GM23338 (cell line): Measurements from ENCODE around the gene POLG2. TPM values are rescaled to one million over a fixed set of nuclear protein-coding genes. Genes with fewer than 3 reads are reported as not detected.
A peak's percentile ranks its signal among the peaks of the same experiment; 100 is the strongest.

Experiments
- ATAC-seq: fragments of 200-7000 bp; cut with Tn5 transposase; 3 replicates; pipeline ENCODE4 v1.9.1; 2020
- DNase-seq: peaks from one replicate; pipeline ENCODE4 v3.0.0-alpha.2; 2015; ENCODE audit warnings: low spot score
- H2AFZ ChIP-seq: fragments of 200-600 bp; sonication (generic); 2 replicates; pipeline ENCODE4 v1.8.0; 2016; ENCODE audit warnings: antibody characterized with exemption, mild to moderate bottlenecking, moderate library complexity
- H3F3A ChIP-seq: fragments of 200-600 bp; sonication (generic); replicated peaks from 2 replicates; pipeline ENCODE4 v1.8.0; 2017; ENCODE audit warnings: antibody characterized with exemption, mixed run types, low read depth
- H3K27ac ChIP-seq: fragments of 200-600 bp; sonication (generic); 2 replicates; pipeline ENCODE4 v1.6.1; 2016; ENCODE audit warnings: low read depth
- H3K27me3 ChIP-seq: fragments of 200-600 bp; sonication (generic); 2 replicates; pipeline ENCODE4 v1.8.0; 2016; ENCODE audit warnings: mild to moderate bottlenecking, mixed run types, moderate library complexity; ENCODE audit not compliant: insufficient read depth
- H3K36me3 ChIP-seq: fragments of 200-600 bp; sonication (generic); 2 replicates; pipeline ENCODE4 v1.8.0; 2016; ENCODE audit warnings: mild to moderate bottlenecking; ENCODE audit not compliant: insufficient read depth
- H3K4me1 ChIP-seq: fragments of 200-600 bp; sonication (generic); 2 replicates; pipeline ENCODE4 v1.8.0; 2016; ENCODE audit warnings: mild to moderate bottlenecking, moderate library complexity; ENCODE audit not compliant: insufficient read depth
- H3K4me2 ChIP-seq: fragments of 200-600 bp; sonication (generic); 2 replicates; pipeline ENCODE4 v1.7.1; 2017; ENCODE audit warnings: mixed run types
- H3K4me3 ChIP-seq: fragments of 200-600 bp; sonication (generic); 2 replicates; pipeline ENCODE4 v1.6.1; 2016; ENCODE audit warnings: mixed run types
- H3K79me2 ChIP-seq: fragments of 200-600 bp; sonication (generic); replicated peaks from 2 replicates; pipeline ENCODE4 v1.8.0; 2017; ENCODE audit warnings: mild to moderate bottlenecking; ENCODE audit not compliant: insufficient read depth
- H3K9me2 ChIP-seq: fragments of 200-600 bp; sonication (generic); 2 replicates; pipeline ENCODE4 v1.8.0; 2017; ENCODE audit not compliant: insufficient read depth
- H4K20me1 ChIP-seq: fragments of 200-600 bp; sonication (generic); replicated peaks from 2 replicates; pipeline ENCODE4 v1.8.0; 2017; ENCODE audit warnings: mild to moderate bottlenecking; ENCODE audit not compliant: insufficient read depth
- H3K27ac Mint-ChIP-seq: 2 replicates; pipeline ENCODE4 v1.8.0; 2020; ENCODE audit warnings: inconsistent platforms, mild to moderate bottlenecking, moderate library complexity, mixed read lengths
- H3K27me3 Mint-ChIP-seq: 3 replicates; pipeline ENCODE4 v1.8.0; 2022; ENCODE audit warnings: low read depth, mild to moderate bottlenecking, moderate library complexity, mixed read lengths, inconsistent platforms; ENCODE audit not compliant: insufficient read depth, poor library complexity
- H3K36me3 Mint-ChIP-seq: 3 replicates; pipeline ENCODE4 v1.8.0; 2021; ENCODE audit warnings: low read depth, mild to moderate bottlenecking, inconsistent platforms, moderate library complexity, mixed read lengths
- H3K4me1 Mint-ChIP-seq: 3 replicates; pipeline ENCODE4 v1.8.0; 2020; ENCODE audit warnings: mild to moderate bottlenecking, inconsistent platforms, mixed read lengths
- H3K4me3 Mint-ChIP-seq: 3 replicates; pipeline ENCODE4 v1.8.0; 2021; ENCODE audit warnings: moderate library complexity, mild to moderate bottlenecking, inconsistent platforms, mixed read lengths
- H3K9me3 Mint-ChIP-seq: 3 replicates; pipeline ENCODE4 v1.8.0; 2020; ENCODE audit warnings: moderate library complexity, mild to moderate bottlenecking, inconsistent platforms, mixed read lengths
- CREB1 ChIP-seq: fragments of 250-450 bp; sonication (Bioruptor Pico); IDR thresholded peaks from 2 replicates; pipeline ENCODE4 v1.5.0; 2020; ENCODE audit warnings: low read depth, mild to moderate bottlenecking, moderate library complexity
- POLR2AphosphoS5 ChIP-seq: IDR thresholded peaks from 2 replicates; pipeline ENCODE4 v1.6.1; 2016; ENCODE audit warnings: antibody characterized with exemption, low read depth
- polyA plus RNA-seq: library from polyadenylated mRNA; unstranded; fragments of >200 nt; fragmentation: Nextera tagmentation; extraction: Ambion mirVana; gene quantifications from 2 replicates; pipeline ENCODE4 v1.2.1, GENCODE V29; 2016
- total RNA-seq: library from RNA; depleted of rRNA; stranded (reverse); fragments of >200 nt; shearing (Covaris generic); gene quantifications from 2 replicates; pipeline ENCODE4 v1.2.3, GENCODE V29; 2014
- TF ChIP-seq, protein P1 (sequence below): fragments of 250-450 bp; sonication (Bioruptor Pico); IDR thresholded peaks from 2 replicates; pipeline ENCODE4 v1.5.0; 2020; ENCODE audit warnings: mild to moderate bottlenecking, moderate library complexity

The POLG2 gene
- total and polyA plus RNA-seq, 2 experiments from 2014 or later = 20.2 to 28.0 TPM

DNA sequence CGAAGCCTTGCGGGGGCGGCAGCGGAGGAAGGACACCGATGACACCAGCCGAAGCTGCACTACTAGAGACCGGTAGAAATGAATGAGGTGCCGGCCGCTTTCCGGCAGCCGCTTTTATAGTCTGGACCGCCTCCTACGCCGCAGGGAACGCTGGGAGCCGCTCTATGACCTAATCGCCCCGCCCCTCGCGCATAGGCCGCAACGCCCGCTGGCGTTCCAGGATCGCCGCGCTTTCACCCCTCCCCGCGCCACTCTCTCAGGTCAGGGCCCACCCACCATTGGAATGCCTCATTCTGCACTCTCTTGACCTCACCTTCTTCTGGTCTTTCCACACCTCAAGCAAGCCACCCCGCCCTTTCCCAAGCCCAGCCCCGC, 9.3 kb upstream of the POLG2 start, which contains the start of gene DDX5:
DDX5 (minus strand) TSS at position 89 of the 375 bp plus-strand sequence. CDS start 170 bp downstream, outside the sequence.
- Mint-ChIP-seq H3K27ac (peak within 1 kb of the TSS; percentile 100), H3K9me3 (peaks cover 4% of the 10 kb centered on the region; the same call in 1 of the 3 replicates), H3K4me1 (peaks cover 55% of the 10 kb centered on the region), H3K36me3 (peaks cover 86% of the 10 kb centered on the region), H3K27me3 (peaks cover 24% of the 10 kb centered on the region), H3K4me3 (peak within 1 kb of the TSS; percentile 99)
- Histone ChIP-seq H3K4me1 (peaks cover 16% of the 10 kb centered on the region), H3K27ac (peak within 1 kb of the TSS; percentile 99), H3K36me3 (peaks cover 52% of the 10 kb centered on the region), H3F3A (peaks cover 31% of the 10 kb centered on the region), H2AFZ (no peak within 1 kb of the TSS), H4K20me1 (peaks cover 51% of the 10 kb centered on the region), H3K27me3 (no peaks in the 10 kb centered on the region), H3K9me2 (no peaks in the 10 kb centered on the region), H3K4me2 (peak within 1 kb of the TSS; percentile 91), H3K79me2 (peaks cover 93% of the 10 kb centered on the region), H3K4me3 (peak within 1 kb of the TSS; percentile 100)
- ATAC-seq = peak; percentile 67
- peak; percentile 98 for DNase-seq
- peak; percentile 92 for TF ChIP-seq POLR2AphosphoS5
- TF ChIP-seq CREB1 = peak; percentile 72
- TF ChIP-seq, protein P1, sequence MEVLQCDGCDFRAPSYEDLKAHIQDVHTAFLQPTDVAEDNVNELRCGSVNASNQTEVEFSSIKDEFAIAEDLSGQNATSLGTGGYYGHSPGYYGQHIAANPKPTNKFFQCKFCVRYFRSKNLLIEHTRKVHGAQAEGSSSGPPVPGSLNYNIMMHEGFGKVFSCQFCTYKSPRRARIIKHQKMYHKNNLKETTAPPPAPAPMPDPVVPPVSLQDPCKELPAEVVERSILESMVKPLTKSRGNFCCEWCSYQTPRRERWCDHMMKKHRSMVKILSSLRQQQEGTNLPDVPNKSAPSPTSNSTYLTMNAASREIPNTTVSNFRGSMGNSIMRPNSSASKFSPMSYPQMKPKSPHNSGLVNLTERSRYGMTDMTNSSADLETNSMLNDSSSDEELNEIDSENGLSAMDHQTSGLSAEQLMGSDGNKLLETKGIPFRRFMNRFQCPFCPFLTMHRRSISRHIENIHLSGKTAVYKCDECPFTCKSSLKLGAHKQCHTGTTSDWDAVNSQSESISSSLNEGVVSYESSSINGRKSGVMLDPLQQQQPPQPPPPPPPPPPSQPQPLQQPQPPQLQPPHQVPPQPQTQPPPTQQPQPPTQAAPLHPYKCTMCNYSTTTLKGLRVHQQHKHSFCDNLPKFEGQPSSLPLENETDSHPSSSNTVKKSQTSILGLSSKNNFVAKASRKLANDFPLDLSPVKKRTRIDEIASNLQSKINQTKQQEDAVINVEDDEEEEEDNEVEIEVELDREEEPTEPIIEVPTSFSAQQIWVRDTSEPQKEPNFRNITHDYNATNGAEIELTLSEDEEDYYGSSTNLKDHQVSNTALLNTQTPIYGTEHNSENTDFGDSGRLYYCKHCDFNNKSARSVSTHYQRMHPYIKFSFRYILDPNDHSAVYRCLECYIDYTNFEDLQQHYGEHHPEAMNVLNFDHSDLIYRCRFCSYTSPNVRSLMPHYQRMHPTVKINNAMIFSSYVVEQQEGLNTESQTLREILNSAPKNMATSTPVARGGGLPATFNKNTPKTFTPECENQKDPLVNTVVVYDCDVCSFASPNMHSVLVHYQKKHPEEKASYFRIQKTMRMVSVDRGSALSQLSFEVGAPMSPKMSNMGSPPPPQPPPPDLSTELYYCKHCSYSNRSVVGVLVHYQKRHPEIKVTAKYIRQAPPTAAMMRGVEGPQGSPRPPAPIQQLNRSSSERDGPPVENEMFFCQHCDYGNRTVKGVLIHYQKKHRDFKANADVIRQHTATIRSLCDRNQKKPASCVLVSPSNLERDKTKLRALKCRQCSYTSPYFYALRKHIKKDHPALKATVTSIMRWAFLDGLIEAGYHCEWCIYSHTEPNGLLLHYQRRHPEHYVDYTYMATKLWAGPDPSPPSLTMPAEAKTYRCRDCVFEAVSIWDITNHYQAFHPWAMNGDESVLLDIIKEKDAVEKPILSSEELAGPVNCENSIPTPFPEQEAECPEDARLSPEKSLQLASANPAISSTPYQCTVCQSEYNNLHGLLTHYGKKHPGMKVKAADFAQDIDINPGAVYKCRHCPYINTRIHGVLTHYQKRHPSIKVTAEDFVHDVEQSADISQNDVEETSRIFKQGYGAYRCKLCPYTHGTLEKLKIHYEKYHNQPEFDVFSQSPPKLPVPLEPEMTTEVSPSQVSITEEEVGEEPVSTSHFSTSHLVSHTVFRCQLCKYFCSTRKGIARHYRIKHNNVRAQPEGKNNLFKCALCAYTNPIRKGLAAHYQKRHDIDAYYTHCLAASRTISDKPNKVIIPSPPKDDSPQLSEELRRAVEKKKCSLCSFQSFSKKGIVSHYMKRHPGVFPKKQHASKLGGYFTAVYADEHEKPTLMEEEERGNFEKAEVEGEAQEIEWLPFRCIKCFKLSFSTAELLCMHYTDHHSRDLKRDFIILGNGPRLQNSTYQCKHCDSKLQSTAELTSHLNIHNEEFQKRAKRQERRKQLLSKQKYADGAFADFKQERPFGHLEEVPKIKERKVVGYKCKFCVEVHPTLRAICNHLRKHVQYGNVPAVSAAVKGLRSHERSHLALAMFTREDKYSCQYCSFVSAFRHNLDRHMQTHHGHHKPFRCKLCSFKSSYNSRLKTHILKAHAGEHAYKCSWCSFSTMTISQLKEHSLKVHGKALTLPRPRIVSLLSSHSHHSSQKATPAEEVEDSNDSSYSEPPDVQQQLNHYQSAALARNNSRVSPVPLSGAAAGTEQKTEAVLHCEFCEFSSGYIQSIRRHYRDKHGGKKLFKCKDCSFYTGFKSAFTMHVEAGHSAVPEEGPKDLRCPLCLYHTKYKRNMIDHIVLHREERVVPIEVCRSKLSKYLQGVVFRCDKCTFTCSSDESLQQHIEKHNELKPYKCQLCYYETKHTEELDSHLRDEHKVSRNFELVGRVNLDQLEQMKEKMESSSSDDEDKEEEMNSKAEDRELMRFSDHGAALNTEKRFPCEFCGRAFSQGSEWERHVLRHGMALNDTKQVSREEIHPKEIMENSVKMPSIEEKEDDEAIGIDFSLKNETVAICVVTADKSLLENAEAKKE (CRISPR knock-in tag) = no peak

DNA sequence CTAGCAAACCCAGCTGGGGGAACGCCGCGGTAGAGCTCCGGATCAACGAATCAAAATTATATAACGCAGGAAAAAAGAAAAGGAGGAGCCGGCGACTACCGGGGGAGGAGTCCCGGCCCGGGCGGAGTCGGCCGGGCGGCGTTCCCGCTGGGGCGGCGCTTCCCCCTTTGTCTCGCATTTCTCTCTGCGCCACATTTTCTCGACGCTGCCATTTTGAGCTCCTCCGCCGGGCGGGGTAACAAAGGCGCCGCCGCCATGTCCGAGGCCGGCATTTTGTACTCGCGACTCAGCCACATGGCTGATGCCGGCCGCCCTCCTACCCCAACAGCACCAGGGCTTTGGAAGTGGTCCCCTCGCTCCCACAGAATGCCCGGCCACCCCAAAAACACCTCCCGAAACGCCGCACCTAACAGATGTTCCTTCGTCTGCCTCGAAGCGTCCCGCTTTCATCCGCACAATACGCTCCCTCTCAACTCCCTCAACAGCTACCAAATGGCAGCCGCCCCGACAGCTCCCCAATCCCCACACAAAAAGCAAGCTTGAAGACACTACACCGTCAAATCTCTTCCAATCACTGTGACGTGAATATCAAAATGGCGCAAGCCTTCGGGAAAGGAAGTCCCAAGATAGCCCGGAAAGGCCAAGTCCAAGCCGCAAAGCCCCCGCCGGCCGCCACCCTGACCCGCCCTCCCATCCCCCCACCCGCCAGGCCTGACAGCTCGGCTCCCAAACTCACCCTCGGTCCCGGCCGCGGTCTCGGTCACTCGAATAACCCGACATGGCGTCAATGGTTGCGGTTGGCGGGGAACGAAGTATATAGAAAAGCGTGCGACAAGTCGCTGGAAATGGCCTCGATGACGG, 8.7 kb upstream of the POLG2 start:
- H3K9me2 ChIP-seq = no peaks in the 10 kb centered on the region
- H3K4me3 Mint-ChIP-seq = peak overlapping the region; percentile 99
- H3F3A ChIP-seq = peaks cover 37% of the 10 kb centered on the region
- H4K20me1 ChIP-seq = peaks cover 56% of the 10 kb centered on the region
- peak overlapping the region; percentile 100 for H3K4me3 ChIP-seq
- peaks cover 22% of the 10 kb centered on the region for H3K27me3 Mint-ChIP-seq
- H3K27me3 ChIP-seq = no peaks in the 10 kb centered on the region
- H3K79me2 ChIP-seq = peaks cover 93% of the 10 kb centered on the region
- TF ChIP-seq POLR2AphosphoS5 = 0 out of 2 replicates have a peak, but pooled peaks have one; percentile 53
- no peak for TF ChIP-seq CREB1
- peak; percentile 43 for ATAC-seq
- H3K27ac Mint-ChIP-seq = peak overlapping the region; percentile 100
- peak overlapping the region; percentile 99 for H3K27ac ChIP-seq
- peak overlapping the region; percentile 91 for H3K4me2 ChIP-seq
- H3K36me3 ChIP-seq = peaks cover 56% of the 10 kb centered on the region
- H3K4me1 ChIP-seq = peaks cover 13% of the 10 kb centered on the region
- peaks cover 56% of the 10 kb centered on the region for H3K4me1 Mint-ChIP-seq
- H2AFZ ChIP-seq = no peak overlapping the region
- H3K9me3 Mint-ChIP-seq = peaks cover 4% of the 10 kb centered on the region; the same call in 1 of the 3 replicates
- peaks cover 86% of the 10 kb centered on the region for H3K36me3 Mint-ChIP-seq
- DNase-seq = peak; percentile 84
